ENCODE data around the gene SLC5A12. TPM values are rescaled to one million over a fixed set of nuclear protein-coding genes. Genes with fewer than 3 reads are reported as not detected.
A peak's percentile ranks its signal among the peaks of the same experiment; 100 is the strongest.
"Not testable (repeated sequence)": the region's sequence is repeated elsewhere in the genome, so short reads cannot be mapped to it uniquely, and the experiment has no call there.

The SLC5A12 gene
- polyA plus RNA-seq, 12 donors, result 0.04 to 6.0 (median 0.16) TPM; not detected in 1

DNA sequence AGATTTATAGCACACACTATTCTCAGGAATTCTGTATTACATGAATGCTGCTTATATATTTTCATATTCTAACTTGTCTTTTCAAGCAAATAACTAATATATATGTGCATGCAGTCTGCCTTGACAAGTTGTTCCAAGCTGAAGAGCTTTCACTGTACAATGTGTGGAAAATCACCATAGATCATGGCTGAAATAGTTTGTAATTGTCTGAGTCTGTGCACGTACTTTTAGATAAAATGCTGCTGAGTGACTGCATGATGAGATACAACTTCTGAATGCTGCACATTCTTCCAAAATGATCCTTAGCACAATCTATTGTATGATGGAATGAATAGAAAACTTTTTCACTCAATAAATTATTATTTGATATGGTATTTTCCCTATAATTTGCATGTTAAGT is 58.9 kb downstream of the SLC5A12 start:
- DNase-seq, result no peak

DNA sequence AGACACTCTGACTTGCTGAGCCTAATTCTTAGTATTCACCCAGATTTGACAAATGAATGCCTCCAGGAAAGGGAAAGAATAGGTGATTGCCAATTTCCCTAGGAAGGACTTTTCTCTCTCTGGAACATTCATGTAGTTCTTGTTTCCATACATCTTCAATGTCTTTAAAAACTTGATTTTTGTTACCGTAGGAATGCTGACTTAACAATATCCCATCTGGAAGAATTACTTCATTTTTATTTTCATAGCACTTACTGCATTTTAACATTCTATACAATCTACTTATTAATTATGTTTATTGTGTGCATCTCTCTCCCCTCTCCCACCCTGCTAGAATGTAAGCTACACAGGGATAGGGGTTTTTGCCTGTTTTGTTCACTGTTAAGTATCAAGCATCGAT is 66.6 kb downstream of the SLC5A12 start:
- DNase-seq, result no peak

DNA sequence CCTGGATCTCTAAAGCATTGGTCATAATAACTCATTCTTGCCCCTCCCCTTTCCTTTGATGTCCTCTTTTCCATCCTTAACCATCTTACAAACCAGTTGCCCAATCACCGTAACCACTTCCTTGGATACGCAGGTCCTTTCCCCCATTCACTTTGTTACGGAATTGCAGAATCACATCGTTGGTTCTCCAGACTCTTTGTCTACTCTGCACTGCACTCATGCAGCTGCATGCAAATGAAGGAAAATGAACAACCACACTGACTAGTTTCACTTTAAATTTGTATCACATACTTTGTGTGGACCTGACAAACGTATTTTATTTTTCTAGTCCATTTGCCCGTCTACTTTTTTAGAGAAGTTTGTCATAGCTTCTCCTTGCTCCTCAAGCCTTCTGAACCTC is 69.9 kb downstream of the SLC5A12 start:
- no peak for DNase-seq

DNA sequence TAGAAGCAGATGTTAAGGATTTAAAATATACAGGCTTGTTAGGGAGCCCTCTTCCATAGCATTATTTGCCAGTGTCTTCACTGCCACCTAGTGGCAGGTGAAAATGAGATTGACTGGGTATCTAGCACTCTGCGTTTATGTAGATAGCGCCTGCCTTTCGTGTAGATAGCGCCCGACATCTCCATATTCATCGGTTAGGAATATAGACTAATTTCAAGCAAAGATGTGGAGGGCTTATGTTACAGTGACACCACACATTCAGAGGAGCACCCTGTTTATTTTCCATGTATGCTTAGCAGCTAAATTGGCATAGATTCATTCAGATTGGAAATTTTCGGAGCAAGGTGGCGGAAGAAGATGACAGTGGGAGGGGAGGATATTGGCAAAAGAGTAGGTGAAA is 72.0 kb downstream of the SLC5A12 start:
- peak; percentile 28 for DNase-seq

DNA sequence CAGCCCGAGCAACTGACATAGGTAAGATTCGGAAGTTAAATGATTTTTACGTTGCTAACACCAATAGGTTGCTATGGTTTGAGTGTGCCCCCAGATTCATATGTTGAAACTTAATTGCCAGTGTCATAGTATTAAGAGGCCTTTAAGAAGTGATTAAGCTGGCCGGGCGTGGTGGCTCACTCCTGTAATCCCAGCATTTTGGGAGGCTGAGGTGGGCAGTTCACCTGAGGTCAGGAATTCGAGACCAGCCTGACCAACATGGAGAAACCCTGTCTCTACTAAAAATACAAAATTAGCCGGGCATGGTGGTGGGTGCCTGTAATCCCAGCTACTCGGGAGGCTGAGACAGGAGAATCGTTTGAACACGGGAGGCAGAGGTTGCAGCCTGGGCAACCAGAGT is 78.5 kb downstream of the SLC5A12 start:
- not testable (repeated sequence) for DNase-seq

DNA sequence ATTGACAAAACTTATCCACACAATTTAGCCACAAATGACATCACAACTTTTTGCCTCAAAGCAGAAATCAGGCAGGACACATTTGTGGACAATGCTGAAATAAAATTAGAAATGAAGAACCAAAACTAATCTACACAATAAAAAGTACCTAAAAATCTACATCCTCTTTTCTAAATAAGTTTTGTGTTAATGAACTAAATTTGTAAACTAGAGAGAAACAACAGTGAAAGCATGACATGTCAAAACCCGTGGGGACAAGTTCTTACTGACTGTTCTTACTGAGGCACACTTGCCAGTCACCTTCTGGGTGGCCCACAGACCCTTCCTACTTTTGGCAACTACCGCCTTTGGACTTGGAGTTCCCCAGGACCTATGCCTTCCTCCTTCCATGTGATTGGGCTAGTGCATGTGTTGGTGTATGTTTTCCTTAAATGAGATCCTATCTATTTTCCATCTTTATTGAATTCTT is 89.1 kb downstream of the SLC5A12 start:
- no peak for DNase-seq

DNA sequence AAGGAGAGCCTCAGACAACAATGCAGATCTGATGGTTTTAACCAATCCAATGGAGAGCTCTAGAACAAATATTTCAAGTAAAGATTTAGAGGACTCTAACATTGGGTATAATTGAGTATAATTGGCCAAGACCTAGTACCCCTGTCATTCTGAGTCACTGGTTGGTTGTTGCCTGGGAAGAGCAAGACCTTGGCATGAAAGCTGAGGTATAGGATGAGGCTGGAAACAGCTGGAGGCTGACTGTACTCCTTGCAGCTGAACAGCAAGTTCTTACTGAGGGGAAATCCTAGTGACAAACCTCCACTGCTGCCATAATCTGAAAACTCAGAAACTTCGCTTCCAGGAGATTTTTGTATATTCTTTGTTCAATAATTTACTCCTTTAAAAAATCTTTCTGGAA is 95.5 kb downstream of the SLC5A12 start:
- DNase-seq, result no peak

DNA sequence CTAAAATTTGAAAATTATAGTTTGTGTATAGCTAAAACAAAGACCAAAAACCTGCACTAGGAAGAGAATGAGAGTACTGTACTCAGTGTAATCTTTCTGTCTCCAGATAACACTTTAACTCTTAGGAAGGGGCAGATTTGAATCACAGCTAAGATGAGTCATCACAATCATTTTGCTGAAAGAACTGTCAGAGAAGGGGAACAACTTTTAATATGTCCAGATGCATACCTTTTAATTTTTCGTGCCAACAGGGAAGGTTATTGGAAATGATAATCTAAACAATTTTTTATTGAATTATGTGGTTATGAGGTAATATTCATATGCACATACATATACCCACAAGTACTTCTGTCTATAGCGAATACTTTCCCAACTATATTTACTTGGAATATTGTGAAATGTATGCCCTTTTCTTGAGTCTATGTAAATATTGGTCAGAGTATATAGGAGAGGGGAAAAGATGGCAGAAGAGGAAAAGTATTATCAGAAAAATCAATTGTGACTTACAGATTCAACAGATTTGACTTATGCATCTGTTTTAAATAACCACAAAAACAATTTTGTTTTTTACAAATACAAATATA is 98.7 kb downstream of the SLC5A12 start:
- DNase-seq, result no peak

DNA sequence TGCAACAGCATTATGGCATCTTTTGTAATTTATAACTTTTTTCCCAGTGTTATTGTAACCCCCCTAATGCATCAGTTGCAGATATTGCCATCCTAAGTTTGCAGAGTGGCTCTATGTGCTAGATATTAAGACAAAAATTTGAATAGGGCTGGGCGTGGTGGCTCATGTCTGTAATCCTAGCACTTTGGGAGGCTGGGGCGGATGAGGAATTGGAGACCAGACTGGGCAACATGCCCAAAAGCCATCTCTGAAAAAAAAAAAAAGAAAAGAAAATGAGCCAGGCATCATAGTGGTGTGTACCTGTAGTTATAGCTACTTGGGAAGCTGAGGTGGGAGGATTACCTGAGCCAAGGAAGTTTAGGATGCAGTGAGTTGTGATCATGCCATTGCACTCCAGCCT is 99.7 kb downstream of the SLC5A12 start:
- DNase-seq, result no peak

DNA sequence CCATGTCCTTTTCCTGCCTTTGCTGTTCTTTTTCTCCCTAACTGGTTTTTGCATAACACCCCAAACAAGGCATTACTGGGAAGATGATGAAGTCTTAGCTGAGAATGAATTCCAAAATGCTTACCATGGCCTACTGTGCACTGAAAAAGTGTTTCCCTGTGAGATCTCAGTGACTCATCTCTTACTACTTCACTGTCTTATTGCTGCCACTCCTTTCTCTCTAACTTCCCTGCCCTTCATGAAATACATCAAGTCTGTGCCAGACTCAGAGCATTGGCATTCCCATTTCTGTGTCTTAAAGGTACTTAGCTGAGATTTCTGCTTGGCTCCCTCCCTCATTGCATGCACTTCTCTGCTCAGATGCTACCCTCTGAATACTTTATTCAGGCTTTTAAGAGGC is 100.7 kb downstream of the SLC5A12 start:
- no peak for DNase-seq

DNA sequence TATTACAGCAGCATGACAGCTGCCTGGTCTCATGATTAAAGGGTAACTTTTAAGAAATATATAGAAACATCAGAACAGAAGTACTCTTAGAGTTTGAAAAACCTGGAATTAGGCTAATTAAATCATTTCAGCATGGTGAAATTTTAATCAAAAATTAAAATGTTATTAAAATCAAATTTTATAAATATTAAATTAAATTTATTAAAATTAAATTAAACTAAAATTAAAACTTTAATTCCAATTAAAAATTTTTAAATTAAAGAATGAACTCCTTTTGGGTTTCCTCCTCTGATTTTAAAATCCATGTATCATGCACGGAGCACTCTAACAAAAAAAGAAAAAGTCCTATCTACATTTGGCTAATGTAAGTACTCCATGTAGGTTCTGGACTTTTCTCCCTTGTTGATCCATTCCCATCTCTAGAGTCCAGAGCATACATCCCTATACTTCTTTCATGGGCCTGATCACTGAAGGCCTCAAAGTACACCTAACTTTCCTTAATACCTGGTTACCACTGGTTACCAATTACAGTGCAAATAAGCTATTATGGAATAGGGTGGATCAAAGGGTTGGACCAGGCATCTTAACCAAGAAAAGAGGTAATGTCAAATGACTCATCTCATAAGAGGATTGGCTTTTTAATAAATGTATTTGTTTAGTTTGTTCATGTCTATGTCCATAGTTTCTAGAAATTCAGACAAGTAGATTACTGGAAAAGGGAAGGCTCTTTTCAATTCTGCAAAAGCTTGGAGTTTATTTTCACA is 101.4 kb downstream of the SLC5A12 start:
- DNase-seq, result no peak

DNA sequence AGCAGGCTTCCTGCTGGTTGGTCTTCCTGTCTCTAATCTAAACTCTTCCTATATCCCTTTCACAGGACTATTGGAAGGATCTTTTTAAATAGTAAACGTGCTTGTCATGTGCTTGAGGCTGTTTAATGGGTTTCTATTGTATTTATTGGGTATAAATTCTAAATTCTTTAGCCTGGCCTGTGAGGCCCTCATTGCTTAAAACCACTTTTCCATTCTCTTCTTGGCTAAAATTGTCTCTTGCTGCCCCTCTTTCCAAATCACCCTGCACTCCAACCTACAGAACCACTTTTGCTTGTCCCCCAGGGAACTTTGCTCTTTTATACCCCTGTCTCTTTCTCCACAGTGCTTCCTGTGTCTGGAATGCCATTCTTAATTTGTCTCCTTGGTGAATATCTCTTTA is 103.4 kb downstream of the SLC5A12 start:
- no peak for DNase-seq

Other genes with a start within 250 kb of the SLC5A12 start
- 10 to 100 TPM in 2 of 12 donors, 1 to 10 TPM in 1, under 1 TPM in 4, not detected in 5; 0.14 to 38.9 (median 0.27) TPM for gene MUC15, start 149.8 kb downstream of the SLC5A12 start, polyA plus RNA-seq (ENCODE audit: insufficient read length in 12 of 12)